ENCODE data around the gene ALK.

The ALK gene

GRCh38 chr2:29821591-29821990 lies 99.8 kb downstream of the ALK start:
- TF ChIP-seq FOXM1 (IDR thresholded peaks at IDR 0.05; ENCODE audit: borderline replicate concordance, low read depth) = no peak
- no peak for TF ChIP-seq EGR1 (IDR thresholded peaks at IDR 0.05)
- TF ChIP-seq CEBPB (IDR thresholded peaks at IDR 0.05) = no peak
- TF ChIP-seq TAF1 (IDR thresholded peaks at IDR 0.05; ENCODE audit: low read depth) = no peak
- no peak for TF ChIP-seq REST (IDR thresholded peaks at IDR 0.05; ENCODE audit: low read depth)
- TF ChIP-seq MAX (IDR thresholded peaks at IDR 0.05) = no peak
- no peak for TF ChIP-seq TEAD4 (IDR thresholded peaks at IDR 0.05)
- TF ChIP-seq NFIC (IDR thresholded peaks at IDR 0.05) = no peak
- no peak for TF ChIP-seq TCF12 (IDR thresholded peaks at IDR 0.05; ENCODE audit: low read depth)
- TF ChIP-seq ZBTB7A (IDR thresholded peaks at IDR 0.05; ENCODE audit: low read depth) = no peak
- no peak for TF ChIP-seq CREB1 (IDR thresholded peaks at IDR 0.05; ENCODE audit: low read depth)
- TF ChIP-seq YY1 (IDR thresholded peaks at IDR 0.05; ENCODE audit: low read depth) = no peak
- no peak for TF ChIP-seq RAD21 (IDR thresholded peaks at IDR 0.05; ENCODE audit: low read depth)
- TF ChIP-seq EP300 (IDR thresholded peaks at IDR 0.05; ENCODE audit: borderline replicate concordance) = no peak
- TF ChIP-seq USF1 (IDR thresholded peaks at IDR 0.05) = no peak

- no peak for TF ChIP-seq RAD21 (IDR thresholded peaks at IDR 0.05; ENCODE audit: low read depth)
- TF ChIP-seq MAX (IDR thresholded peaks at IDR 0.05) = no peak
- TF ChIP-seq YY1 (IDR thresholded peaks at IDR 0.05; ENCODE audit: low read depth) = no peak
- TF ChIP-seq TAF1 (IDR thresholded peaks at IDR 0.05; ENCODE audit: low read depth) = no peak
These were observed 101.8 kb downstream of the ALK start for GRCh38 chr2:29819570-29819969.

GRCh38 chr2:29817801-29818680 lies 103.3 kb downstream of the ALK start:
- TF ChIP-seq CREB1 (IDR thresholded peaks at IDR 0.05; ENCODE audit: low read depth) (no peak), CEBPB (IDR thresholded peaks at IDR 0.05) (no peak), TAF1 (IDR thresholded peaks at IDR 0.05; ENCODE audit: low read depth) (no peak), TEAD4 (IDR thresholded peaks at IDR 0.05) (no peak), RAD21 (IDR thresholded peaks at IDR 0.05; ENCODE audit: low read depth) (no peak), REST (IDR thresholded peaks at IDR 0.05; ENCODE audit: low read depth) (no peak), YY1 (IDR thresholded peaks at IDR 0.05; ENCODE audit: low read depth) (no peak), USF1 (IDR thresholded peaks at IDR 0.05) (no peak), NFIC (IDR thresholded peaks at IDR 0.05) (no peak), EP300 (IDR thresholded peaks at IDR 0.05; ENCODE audit: borderline replicate concordance) (no peak), TCF12 (IDR thresholded peaks at IDR 0.05; ENCODE audit: low read depth) (no peak), MAX (IDR thresholded peaks at IDR 0.05) (no peak), FOXM1 (IDR thresholded peaks at IDR 0.05; ENCODE audit: borderline replicate concordance, low read depth) (no peak), ZBTB7A (IDR thresholded peaks at IDR 0.05; ENCODE audit: low read depth) (no peak)

- no peak for TF ChIP-seq NFIC (IDR thresholded peaks at IDR 0.05)
- TF ChIP-seq REST (IDR thresholded peaks at IDR 0.05; ENCODE audit: low read depth) = no peak
- no peak for TF ChIP-seq EP300 (IDR thresholded peaks at IDR 0.05; ENCODE audit: borderline replicate concordance)
- TF ChIP-seq MAX (IDR thresholded peaks at IDR 0.05) = no peak
- no peak for TF ChIP-seq YY1 (IDR thresholded peaks at IDR 0.05; ENCODE audit: low read depth)
- no peak for TF ChIP-seq EGR1 (IDR thresholded peaks at IDR 0.05)
- no peak for TF ChIP-seq TAF1 (IDR thresholded peaks at IDR 0.05; ENCODE audit: low read depth)
- no peak for TF ChIP-seq TCF12 (IDR thresholded peaks at IDR 0.05; ENCODE audit: low read depth)
- no peak for TF ChIP-seq CEBPB (IDR thresholded peaks at IDR 0.05)
- TF ChIP-seq FOXM1 (IDR thresholded peaks at IDR 0.05; ENCODE audit: borderline replicate concordance, low read depth) = no peak
- no peak for TF ChIP-seq TEAD4 (IDR thresholded peaks at IDR 0.05)
- TF ChIP-seq RAD21 (IDR thresholded peaks at IDR 0.05; ENCODE audit: low read depth) = no peak
- TF ChIP-seq CREB1 (IDR thresholded peaks at IDR 0.05; ENCODE audit: low read depth) = no peak
- no peak for TF ChIP-seq USF1 (IDR thresholded peaks at IDR 0.05)
- TF ChIP-seq ZBTB7A (IDR thresholded peaks at IDR 0.05; ENCODE audit: low read depth) = no peak
These were observed 104.1 kb downstream of the ALK start for GRCh38 chr2:29817299-29817698.

All from Ishikawa (cell line).